Urothelium cell line (cell line): ENCODE measurements around the gene CRTC1.

Experiments
- DNase-seq: peaks from one replicate; pipeline ENCODE4 v3.0.0; 2011; ENCODE audit warnings: low spot score, mixed read lengths
- FAIRE-seq: peaks from 2 replicates; lab custom pipeline; 2011; peaks lifted over from hg19 to GRCh38; lab: Jason Lieb, UNC

Gene CRTC1

DNA sequence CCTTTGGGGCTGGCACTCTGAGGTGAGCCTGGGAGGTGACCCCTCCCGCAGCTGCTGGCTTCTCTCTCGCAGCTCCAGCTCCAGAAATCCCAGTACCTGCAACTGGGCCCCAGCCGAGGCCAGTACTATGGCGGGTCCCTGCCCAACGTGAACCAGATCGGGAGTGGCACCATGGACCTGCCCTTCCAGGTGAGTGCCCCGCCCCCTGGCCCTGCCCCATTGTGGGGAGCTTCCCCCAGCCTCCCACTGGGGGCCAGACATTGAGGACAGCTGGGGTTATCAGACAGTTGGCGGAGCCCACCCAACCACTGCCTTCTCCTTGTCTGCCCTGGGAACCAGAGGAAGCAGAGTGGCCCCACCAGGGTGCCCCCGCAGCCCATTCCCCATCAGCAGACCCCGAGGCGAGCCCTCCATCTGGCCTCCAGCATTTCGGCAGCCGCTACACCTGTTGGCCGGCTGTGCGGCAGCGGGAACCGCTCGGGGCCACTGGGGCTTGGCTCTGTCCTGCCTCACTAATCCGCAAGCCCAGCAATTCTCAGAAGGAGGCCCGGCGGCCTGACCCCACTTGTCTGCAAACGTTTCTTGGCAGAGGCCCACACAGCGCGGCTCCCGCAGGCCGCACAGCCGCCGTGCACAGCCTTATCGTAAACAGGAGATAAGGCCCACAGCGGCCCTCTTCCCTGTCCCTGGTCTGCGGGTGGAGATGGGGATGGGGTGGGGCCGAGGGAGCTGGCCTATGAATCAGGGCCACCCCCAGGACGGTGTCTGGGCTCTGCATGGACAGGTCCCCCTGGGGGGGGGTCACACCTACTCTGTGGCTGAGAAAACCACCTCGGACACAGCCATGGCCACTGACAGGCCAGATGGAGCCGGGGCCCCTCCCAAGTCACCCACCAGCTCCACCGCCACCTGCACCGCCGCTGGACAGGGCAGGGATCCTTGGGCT is 59.6 kb downstream of the CRTC1 start:
- no peak for DNase-seq
- no peak for FAIRE-seq

DNA sequence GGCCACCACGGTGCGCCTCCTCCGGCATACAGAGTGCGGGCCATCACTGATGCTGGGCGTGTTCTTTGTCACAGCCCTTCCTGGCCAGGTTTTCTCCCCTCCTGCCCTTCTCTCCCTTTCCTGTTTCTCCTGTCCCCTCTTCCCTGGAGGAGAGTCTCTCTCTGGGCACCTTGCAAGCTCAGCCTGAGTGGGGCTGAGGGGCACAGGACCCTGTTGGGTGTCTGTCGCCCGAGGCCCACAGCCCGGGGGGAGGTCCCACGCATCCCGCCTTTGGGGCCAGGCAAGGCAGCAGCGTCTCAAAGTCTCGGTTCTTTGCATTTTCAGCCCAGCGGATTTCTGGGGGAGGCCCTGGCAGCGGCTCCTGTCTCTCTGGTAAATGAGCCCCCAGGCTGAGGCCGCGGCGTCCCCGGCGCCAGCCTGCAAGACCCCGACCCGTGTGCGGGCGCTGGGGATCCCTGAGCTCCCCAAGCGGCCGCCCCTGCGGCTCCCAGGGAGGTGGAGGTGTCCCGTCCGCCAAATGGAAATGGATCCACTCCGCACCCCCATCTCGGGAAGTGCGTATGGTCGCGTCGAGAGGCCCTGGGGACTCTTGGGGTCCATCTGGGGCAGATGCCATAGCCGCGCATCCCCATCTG is 60.4 kb downstream of the CRTC1 start:
- no peak for FAIRE-seq
- DNase-seq, result no peak

DNA sequence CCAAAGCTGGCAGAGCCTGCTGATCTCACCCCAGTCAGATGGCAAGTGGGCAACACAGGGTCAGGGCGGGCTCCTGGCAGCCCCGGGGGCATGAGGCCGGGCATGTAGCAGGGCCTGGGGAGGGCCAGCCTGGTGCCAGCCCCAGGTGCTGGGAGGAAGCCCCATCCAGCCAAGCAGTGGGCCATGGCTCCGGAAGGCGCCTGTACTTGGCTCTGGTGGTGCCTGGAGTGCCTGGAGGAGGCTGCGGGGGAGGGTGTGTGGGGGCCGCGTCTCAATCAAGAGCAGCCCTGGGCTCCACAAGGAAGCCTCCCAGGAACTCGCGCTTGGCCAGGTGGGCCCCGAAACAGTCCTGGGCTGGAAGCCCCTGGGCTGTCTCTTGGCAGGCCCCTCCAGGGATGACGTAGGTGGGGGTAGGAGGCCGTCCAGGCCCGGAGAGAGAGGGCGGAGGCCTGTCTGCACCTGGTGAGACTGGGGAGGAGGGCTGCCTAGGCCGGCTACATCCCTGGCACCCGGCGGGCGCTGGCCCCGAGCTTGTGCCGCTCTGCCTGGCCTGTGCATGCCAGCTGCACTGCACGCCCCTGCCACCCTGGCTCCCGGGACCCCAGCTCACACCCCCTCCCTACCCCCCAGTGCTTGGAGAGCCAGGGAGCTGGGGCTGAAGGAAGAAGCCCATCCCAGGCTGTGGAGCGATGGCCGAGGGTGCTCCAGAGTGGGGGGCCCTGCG is 61.7 kb downstream of the CRTC1 start:
- DNase-seq (no peak), FAIRE-seq (no peak)

DNA sequence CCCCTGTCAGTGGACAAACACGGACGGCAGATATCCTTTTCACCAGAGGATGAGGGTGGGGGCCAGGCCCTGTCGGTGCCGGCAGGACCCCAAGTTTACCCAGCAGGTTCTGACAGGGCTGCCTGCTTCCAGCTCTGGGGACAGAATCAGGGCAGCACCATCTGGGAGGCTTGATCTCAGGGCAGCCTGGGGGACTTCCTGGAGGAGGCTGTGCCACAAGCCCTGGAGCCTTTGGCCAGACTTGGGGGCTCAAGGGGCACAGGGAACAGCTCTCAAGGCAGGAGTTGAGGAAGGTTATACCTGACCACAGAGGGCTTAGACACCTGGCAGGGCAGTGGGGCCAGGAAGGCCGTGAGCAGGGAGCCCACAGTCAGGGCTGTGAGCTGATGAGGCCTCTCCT is 62.5 kb downstream of the CRTC1 start:
- no peak for FAIRE-seq
- DNase-seq, result no peak

DNA sequence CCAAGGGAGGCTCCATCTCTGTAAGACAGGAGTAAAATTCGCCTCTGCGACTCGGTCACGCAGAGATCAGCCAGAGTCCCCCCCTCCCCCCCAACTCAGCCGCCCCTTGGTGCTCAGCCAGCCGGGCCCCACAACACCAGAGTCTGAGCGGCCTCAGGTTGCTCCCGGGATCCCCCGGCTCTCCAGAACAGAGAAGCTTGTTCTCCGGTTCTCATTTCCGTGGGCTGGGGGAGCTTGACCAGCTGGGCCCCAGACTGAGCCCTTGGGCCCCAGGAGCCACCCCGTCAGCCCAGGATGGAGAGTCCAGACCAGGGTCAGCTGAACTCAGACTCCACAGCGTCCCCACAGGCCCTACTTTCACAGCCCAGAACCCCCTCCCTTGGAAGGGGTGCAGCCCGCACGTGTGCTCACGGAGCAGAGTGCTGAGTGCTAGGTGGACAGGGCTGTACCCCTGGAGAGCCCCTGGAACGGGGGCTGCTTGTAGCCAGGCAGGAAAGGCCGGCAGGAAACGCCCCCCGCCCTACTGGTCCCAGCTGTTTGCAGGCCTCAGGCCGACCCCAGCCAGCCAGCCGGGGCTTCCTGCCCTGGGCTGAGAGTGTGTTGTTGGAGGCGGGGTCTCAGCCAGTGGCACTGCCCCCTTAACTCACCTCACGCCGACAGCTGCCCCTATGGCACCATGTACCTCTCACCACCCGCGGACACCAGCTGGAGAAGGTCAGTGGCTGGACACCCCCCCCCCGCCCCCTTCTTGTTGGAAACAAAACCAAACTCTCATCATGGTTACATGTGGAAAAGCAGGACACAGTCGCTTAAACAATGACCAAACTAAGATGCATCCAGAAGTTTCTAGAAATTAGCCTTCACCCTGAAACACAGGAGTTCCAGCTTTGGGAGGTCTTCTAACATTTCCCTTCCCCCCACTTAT is 63.2 kb downstream of the CRTC1 start:
- FAIRE-seq, result no peak

DNA sequence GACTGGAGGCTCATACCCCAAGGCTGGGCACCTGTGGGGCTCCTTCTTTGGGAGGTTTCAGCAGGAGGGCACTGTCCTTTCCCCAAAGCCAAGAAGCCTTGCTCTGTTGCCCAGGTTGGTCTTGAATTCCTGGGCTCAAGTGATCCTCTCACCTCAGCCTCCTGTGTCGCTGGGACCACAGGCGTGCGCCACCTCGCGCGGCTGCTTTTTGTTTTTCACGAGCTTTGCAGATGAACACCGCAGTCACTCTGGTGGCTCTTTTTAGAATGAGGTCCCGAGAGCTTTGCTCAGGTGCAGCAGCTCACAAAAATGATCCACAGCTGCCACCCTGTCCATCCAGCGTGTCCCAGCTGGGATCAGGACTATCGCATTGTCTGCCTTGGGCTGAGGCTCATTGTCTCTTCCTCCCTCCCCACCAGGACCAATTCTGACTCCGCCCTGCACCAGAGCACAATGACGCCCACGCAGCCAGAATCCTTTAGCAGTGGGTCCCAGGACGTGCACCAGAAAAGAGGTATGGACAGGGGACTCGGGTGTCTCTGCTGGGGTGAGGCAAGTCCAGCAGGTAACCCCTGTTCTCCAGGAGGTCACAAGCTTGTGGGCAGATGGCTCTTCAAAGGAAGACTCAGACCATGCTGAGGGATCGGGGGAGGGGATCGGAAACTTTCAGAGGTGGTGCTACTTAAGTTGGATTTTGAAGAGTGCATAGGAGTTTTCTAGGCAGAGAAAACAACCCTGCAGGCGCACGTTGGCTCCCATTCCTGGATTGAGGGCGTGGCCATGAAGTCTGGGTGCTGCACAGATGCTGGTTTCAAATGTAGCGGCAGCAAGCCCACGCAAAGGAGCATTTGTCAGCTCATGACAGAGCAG is 66.1 kb downstream of the CRTC1 start:
- no peak for FAIRE-seq

More for the DNA sequence above, 63.2 kb downstream of the CRTC1 start:
- DNase-seq, result no peak

DNA sequence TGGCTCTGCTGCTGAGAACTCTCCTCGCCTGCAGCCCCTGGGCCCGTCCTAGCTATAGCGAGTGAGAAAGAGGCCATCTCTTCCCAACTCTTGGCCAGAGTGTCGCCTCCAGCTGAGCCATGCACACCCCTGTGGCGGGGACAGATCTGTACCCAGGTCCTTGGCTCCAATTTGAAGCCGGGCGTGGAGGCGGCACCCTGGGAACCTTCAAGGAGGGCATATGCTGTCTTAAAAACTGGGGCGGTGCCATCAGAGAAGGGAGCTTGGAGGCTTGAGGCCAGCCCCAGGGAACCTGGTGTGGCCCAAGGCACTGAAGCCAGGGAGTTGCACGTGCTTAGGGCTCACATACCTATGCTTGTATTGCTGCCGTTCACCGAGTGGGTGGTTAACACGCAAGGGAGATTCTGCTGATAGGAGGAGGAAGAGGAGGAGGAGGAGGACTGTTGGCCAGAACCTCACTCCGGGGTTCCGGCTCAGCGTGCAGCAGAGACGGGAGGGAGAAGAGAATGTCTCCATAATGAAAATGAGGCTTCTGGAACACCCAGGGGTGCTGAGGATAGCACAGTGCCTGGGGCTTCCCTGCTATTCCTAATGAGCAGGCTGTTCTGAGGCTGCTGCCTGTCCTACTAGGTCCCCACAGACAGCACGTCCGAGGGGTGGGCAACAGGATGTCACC is 67.0 kb downstream of the CRTC1 start:
- FAIRE-seq (no peak), DNase-seq (no peak)

More for the DNA sequence above, 66.1 kb downstream of the CRTC1 start:
- DNase-seq, result no peak

DNA sequence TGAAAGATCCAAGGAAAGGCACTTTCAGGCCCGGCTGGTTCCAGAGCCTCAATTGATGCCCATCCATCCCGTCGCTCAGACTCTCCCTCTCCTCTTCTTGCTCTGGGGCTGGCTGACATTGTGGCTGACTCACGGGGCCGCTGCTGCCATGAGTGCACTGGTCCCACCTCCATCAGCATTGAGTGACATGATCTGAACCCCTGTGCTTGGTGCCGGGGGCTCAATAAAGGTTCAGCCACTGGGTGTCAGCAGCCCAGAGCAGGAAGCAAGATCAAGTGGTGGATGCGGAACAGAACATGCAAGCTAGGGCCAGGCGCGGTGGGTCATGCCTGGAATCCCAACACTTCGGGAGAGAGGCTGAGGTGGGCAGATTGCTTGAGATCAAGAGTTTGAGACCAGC is 68.1 kb downstream of the CRTC1 start:
- no peak for DNase-seq
- no peak for FAIRE-seq

DNA sequence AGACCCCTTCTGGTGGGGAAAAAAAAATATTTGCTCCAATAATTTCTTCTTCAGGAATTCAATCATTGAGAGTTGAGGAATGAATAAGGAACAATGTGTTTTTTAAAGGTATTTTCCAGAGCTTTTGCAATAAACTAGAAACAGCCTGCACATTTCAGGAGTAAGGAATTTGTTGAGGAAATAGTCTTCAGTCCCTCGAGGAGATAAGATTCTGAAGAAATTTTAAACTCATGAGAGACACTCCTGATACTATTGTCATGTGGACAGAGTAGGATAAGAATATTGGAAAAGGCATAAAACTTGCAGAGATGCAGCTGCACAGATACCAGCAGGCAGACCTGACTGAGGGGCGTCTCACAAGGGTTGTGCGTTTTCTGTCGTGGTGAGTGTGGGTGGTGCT is 71.0 kb downstream of the CRTC1 start:
- FAIRE-seq (no peak), DNase-seq (no peak)

DNA sequence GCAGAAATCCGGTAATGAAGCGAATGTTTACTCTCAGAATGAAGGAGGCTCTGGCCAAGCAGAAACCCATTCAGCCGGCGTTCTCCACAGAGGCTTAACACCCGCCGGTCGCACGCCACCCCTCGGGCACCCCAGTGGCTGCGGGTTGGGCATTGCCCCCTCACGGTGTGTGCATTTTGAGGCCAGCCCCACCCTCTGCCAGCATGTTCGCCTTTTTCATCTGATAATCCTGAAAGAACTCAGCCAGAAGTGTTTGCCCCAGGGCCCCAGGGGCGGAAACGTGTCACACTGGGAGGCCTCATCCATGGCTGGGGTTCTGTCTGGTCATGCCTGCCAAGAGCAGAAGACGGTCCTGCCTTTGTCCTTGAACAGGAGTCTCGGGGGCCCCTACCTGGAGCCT is 73.4 kb downstream of the CRTC1 start:
- FAIRE-seq, result no peak
- DNase-seq, result no peak

DNA sequence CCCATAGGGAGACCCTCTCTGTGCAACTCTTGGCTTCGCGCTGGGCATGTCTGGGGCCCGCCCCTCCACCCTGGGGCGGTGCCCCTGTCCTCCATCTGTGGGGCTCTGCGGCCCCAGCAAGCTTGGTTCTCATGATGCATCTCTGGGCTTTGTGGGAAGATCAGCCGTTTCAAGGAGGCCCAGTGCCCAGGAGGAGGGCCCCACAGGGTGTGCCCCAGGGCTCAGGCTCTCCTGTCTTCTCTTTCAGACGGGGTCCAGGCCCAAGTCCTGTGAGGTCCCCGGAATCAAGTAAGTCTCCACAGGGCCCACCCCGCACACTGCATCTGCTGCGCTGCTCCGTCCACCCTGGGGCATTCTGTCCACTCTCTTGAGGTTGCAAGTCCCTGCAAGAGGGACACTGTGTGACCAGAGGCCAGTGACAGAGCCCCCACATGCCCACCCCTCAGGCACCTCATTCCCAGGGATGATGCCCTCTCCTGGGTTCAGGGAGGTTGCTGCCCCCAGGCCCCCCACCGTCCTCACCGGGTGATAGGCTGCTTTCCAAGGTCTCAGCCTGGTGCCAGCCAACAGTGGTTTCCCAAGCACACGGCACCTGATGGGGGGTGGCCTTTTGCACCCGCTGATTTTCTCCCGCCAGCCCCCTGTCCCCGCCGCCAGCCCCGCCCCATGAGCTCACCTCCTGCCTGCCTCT is 76.0 kb downstream of the CRTC1 start:
- no peak for FAIRE-seq
- DNase-seq, result no peak

DNA sequence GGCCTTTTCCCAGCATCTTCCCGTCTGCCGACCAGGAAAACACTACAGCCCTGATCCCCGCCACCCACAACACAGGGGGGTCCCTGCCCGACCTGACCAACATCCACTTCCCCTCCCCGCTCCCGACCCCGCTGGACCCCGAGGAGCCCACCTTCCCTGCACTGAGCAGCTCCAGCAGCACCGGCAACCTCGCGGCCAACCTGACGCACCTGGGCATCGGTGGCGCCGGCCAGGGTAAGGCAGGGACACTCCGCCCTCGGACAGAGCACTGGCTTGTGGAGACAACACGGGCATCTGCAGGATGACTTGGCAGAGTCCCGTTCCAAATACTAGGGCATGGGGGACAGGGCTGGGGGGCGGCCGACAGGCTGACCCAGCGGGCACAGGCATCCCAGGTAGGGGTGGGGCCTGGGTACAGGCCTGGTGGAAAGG is 76.5 kb downstream of the CRTC1 start:
- FAIRE-seq (no peak), DNase-seq (no peak)

DNA sequence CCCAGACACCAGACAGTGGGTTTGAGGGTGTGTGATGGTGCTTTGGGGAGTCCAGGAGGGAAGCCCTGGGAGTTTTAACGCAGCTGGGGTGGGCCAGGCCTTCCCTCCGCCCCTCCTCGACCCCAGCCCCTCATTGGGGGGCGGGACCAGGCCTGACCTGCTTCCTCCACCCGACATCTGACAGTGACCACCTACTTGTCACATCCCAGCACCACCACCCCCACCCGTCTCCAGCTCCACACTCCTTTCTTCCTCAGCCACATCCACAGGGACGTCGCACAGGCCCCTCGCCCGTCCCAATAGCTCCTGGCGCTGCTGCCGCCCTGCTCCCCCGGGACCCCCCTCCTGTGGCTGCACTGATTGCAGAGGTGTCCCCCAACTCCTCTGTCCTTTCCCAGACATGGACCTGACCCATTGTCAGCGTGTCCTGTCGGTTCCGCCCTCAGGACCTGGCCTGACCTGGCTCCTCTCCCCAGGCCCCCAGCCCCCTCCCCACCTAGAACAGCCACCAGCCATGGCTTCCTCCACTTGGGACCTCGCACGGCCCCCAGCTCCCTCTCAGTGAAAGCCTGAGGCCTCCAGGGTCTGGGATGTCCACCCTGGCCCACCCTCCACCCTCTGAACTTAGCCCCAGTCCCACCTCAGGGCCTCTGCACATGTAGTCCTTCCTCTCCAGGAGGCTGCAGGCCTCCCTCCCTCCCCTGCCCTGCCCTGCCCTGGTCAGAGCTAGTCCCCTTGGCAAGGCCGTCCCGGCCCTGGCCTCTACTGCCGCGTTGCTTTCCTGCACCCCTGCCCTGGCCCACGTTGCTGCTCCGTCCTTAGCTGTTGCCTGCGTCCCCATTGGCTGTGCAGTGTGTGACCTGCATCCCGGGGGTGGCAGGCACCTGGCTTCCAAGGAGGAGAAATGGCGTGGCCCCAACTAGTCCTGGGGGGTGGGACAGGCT is 77.2 kb downstream of the CRTC1 start:
- DNase-seq (no peak), FAIRE-seq (no peak)

DNA sequence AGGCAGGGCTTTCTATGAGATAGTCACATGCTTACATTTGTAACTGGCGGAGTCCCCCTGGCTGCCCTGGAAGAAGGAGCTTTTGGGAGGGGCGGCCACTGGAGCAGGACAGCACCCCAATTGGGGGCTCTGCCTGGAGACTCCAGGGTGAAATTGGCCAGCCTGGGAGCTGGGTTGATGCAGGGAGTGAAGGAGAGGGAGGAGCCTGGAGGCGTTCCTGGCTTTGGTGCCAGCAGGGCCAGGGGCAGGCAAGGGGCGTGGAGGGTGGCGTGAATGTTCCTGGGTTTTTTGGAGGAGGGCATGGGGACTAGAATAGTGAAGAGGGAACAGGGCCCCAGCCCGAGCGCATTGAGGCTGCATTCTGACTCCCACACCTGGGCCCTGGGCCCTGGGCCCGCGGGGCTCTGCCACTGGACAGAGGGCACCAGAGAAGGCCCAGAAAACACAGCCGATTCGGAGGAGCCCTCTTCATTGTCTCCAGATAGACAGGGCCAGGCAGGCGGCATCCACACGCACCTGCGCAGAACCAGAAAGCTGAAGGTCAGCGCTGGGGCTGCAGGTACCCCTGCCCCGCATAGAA is 78.1 kb downstream of the CRTC1 start:
- FAIRE-seq, result no peak
- no peak for DNase-seq

DNA sequence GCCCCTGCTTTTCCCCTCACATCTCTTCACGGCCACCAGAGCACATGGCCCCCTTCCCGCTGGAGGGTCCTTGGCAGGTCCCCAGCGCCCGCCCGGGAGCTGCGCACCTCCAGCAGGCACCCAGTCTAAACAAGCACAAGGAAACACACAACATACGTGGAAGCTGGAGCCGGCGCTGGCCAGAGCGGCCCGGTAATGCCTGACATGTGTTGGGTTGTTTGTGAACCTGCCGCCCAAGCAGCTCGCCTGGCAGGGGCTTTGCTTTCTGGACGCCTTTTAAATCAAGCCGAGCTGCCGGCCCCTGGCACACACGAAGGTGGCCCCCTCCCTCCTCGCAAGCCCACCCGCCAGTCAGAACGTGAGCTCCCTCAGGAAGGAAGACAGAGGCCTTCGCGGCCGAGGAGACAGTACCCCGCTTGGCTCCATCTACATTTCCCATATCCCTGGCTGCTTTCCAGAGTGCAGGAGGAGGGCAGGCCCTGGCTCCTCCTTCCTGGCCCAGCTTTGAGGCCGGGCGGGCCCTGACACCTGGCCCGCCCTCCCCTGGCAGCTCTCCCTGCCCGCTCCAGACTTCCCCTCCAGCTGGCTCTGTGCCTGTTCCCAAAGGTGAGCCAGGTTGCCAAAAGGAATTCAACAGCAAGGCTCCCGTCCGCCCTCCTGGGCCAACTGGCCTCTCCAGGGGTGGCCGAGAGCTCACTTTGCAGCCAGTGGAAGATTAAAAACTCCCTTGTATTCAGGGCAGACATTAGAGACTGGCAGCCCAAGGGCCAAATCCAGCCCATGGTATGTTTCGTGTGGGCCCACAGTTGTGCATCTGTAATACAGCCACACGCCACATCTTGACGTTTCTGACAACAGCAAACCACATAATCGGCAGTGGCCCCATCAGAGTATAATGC is 78.9 kb downstream of the CRTC1 start:
- DNase-seq (peak; percentile 84), FAIRE-seq (no peak)
